Gastroesophageal sphincter (tissue), 4 donors: ENCODE data around the gene SERPINH1. TPM values are rescaled to one million over a fixed set of nuclear protein-coding genes. Genes with fewer than 3 reads are reported as not detected.
A peak's percentile ranks its signal among the peaks of the same experiment; 100 is the strongest.

ENCODE experiments used
- ATAC-seq: fragments of 150-250 bp; one replicate; pipeline ENCODE4 v1.9.1; 2016; ENCODE audit warnings: mild to moderate bottlenecking, moderate library complexity
- H3K27ac ChIP-seq, 4 donors: fragments of 200-600 bp; sonication (generic) in 3 of 4; 1 replicate in 3 of 4; 2 replicates in 1 of 4; pipeline ENCODE4 v1.5.1; 2016 to 2019
- H3K27me3 ChIP-seq: fragments of 200-600 bp; sonication (generic); one replicate; pipeline ENCODE4 v1.5.1; 2019
- H3K36me3 ChIP-seq, 2 donors: fragments of 200-600 bp; sonication (generic); one replicate each; pipeline ENCODE4 v1.5.1; 2019; ENCODE audit warnings: control low read depth in 1 of 2
- H3K4me1 ChIP-seq, 3 donors: fragments of 200-600 bp; sonication (generic); 1 replicate in 2 of 3; 2 replicates in 1 of 3; pipeline ENCODE4 v1.5.1; 2016 to 2019; ENCODE audit warnings: control low read depth in 2 of 3
- H3K4me3 ChIP-seq, 2 donors: fragments of 200-600 bp; sonication (generic); one replicate each; pipeline ENCODE4 v1.5.1; 2019; ENCODE audit warnings: mild to moderate bottlenecking in 1 of 2, moderate library complexity in 1 of 2
- H3K9me3 ChIP-seq, 3 donors: fragments of 200-600 bp; sonication (generic); one replicate each; pipeline ENCODE4 v1.5.1; 2017 to 2019; ENCODE audit warnings: control low read depth in 2 of 3
- EP300 ChIP-seq: sonication (generic); formaldehyde crosslinking; IDR thresholded peaks from one replicate; pipeline ENCODE4 v1.6.1; 2017; ENCODE audit warnings: antibody characterized with exemption, mild to moderate bottlenecking
- POLR2A ChIP-seq, 2 donors: fragments of 450-650 bp; IDR thresholded peaks; one replicate each; pipeline ENCODE4 v1.6.1; 2017; ENCODE audit warnings: antibody characterized with exemption in 2 of 2, mild to moderate bottlenecking in 2 of 2, moderate library complexity in 1 of 2
- POLR2AphosphoS5 ChIP-seq: sonication (generic); formaldehyde crosslinking; IDR thresholded peaks from one replicate; pipeline ENCODE4 v1.6.1; 2017; ENCODE audit warnings: antibody characterized with exemption
- WGBS, 2 donors: methylation state at CpG; one replicate each; pipeline ENCODE4 v1.1.5; 2018; ENCODE audit warnings: low coverage in 1 of 2; 5-methylcytosine and 5-hydroxymethylcytosine counted together
- total RNA-seq, 4 donors: library from RNA; depleted of rRNA; stranded (reverse); fragments of >200 nt; gene quantifications; one replicate each; pipeline ENCODE4 v1.1.0, GENCODE V29; 2016
- TF ChIP-seq, protein P1 (sequence below), 4 experiments: fragments of 200-600 bp in 2 of 4; fragments of 450-650 bp in 2 of 4; sonication (generic) in 1 of 4; IDR thresholded peaks; one replicate each; pipeline ENCODE4 v1.5.1; 2017 to 2019; ENCODE audit warnings: antibody characterized with exemption in 4 of 4, mild to moderate bottlenecking in 2 of 4, moderate library complexity in 2 of 4

The SERPINH1 gene
- total RNA-seq, 4 donors from 2014 or later, result 127 to 284 (median 175) TPM

- Histone ChIP-seq H3K4me1 (peaks cover 0 to 56% (median 0%) of the 10 kb centered on the region in 3 donors), H3K36me3 (peaks cover 0 to 49% of the 10 kb centered on the region in 2 donors), H3K4me3 (no peak overlapping the region), H3K27me3 (no peaks in the 10 kb centered on the region), H3K27ac (peak overlapping the region in 2 of 4 donors; percentile 23 to 42), H3K9me3 (no peaks in the 10 kb centered on the region)
- WGBS, 2 donors, result 56% methylated on average over 5 of the region's 12 CpGs; no CpG with 5 or more reads in 1 of the 2 donors
- no peak for ATAC-seq
- no peak for TF ChIP-seq POLR2A (IDR thresholded peaks at IDR 0.05)
- TF ChIP-seq, protein P1, sequence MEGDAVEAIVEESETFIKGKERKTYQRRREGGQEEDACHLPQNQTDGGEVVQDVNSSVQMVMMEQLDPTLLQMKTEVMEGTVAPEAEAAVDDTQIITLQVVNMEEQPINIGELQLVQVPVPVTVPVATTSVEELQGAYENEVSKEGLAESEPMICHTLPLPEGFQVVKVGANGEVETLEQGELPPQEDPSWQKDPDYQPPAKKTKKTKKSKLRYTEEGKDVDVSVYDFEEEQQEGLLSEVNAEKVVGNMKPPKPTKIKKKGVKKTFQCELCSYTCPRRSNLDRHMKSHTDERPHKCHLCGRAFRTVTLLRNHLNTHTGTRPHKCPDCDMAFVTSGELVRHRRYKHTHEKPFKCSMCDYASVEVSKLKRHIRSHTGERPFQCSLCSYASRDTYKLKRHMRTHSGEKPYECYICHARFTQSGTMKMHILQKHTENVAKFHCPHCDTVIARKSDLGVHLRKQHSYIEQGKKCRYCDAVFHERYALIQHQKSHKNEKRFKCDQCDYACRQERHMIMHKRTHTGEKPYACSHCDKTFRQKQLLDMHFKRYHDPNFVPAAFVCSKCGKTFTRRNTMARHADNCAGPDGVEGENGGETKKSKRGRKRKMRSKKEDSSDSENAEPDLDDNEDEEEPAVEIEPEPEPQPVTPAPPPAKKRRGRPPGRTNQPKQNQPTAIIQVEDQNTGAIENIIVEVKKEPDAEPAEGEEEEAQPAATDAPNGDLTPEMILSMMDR (IDR thresholded peaks at IDR 0.05), result peak in 1 of 4 experiments; percentile 36
Measured at GRCh38 chr11:75574698-75575602, 12.9 kb downstream of the SERPINH1 start.

DNA sequence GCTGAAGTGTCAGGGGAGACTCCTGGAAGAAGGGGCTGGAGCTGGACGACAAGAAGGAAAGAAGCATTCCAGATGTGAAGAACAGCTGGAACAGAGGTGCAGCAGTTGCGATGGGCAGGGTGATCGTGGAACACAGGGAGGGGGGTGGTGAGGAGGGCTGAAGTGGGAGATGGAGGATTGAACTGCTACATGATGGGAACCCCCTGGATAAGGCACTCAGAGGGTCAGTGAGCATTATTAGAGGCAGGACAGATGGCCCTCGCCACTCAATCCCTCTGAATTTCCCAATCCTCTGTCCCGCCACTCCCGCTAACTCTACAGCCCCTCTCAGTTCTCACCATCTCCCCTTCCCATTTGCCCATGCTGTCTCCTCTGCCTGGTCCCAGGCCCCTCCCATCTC, 14.0 kb downstream of the SERPINH1 start:
- no peak overlapping the region for H3K4me3 ChIP-seq
- no peak for TF ChIP-seq POLR2AphosphoS5
- no peak for TF ChIP-seq EP300
- TF ChIP-seq, protein P1 (IDR thresholded peaks at IDR 0.05), result no peak
- no peak for TF ChIP-seq POLR2A (IDR thresholded peaks at IDR 0.05)
- H3K27ac ChIP-seq, result peak overlapping the region in 1 of 4 donors; percentile 49
- H3K4me1 ChIP-seq, result peaks cover 0 to 45% (median 0%) of the 10 kb centered on the region in 3 donors
- 69 to 76% methylated on average over 6 of the region's 6 CpGs for WGBS, 2 donors
- H3K9me3 ChIP-seq, result no peaks in the 10 kb centered on the region
- H3K36me3 ChIP-seq, result peaks cover 0 to 39% of the 10 kb centered on the region in 2 donors
- H3K27me3 ChIP-seq, result no peaks in the 10 kb centered on the region
- ATAC-seq, result no peak

DNA sequence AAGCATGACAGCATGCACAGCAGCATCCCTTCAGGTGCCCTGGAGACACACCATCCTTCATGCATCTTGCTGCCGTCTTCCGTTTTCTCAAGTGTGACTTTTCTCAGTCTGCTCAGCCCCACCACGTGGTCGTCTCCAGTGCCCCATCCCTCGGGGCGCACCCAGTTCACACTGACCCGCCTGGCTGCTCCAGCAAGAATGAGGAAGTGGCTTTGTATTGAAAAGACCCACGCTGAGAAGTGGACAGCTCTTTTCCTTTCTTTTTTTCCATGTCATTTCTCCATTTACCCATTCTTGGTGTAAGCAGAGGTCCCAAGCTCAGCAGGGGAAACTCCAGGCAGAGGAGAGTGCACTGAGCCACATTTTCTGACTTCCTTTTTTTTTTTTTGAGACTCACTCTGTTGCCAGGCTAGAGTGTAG, 14.5 kb downstream of the SERPINH1 start:
- ATAC-seq, result peak; percentile 40
- TF ChIP-seq POLR2A (IDR thresholded peaks at IDR 0.05), result no peak
- no peak for TF ChIP-seq POLR2AphosphoS5
- TF ChIP-seq, protein P1 (IDR thresholded peaks at IDR 0.05), result no peak
- no peak for TF ChIP-seq EP300
- Histone ChIP-seq H3K4me1 (peaks cover 0 to 41% (median 0%) of the 10 kb centered on the region in 3 donors), H3K27me3 (no peaks in the 10 kb centered on the region), H3K27ac (peak overlapping the region in 2 of 4 donors; percentile 33 to 49), H3K9me3 (no peaks in the 10 kb centered on the region), H3K4me3 (no peak overlapping the region), H3K36me3 (peaks cover 0 to 34% of the 10 kb centered on the region in 2 donors)
- WGBS, 2 donors, result 0 to 36% methylated on average over 2 to 7 of the region's 8 CpGs

DNA sequence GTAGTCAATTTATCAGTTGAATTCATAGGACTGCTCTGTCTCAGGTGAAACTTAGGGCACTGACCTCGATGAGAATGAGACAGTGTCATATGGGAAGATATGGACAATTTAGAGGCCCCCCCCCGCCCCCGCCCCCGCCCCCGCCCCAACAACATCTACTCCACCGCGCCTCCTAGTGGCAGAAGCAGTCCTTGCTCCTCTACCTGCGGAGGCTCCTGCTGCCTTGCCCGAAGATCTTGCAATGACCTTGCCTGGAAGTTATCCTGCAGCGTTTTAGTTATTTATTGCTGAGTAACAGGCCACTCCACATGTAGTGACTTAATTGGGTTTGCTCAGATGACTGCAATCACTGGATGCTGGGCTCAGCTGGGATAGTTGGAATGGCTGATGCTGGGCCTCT, 15.2 kb downstream of the SERPINH1 start:
- 0 to 8% methylated on average over 1 to 9 of the region's 10 CpGs for WGBS, 2 donors
- ATAC-seq, result peak; percentile 32
- no peaks in the 10 kb centered on the region for H3K27me3 ChIP-seq
- no peak overlapping the region for H3K4me3 ChIP-seq
- peak overlapping the region in 2 of 4 donors; percentile 33 to 49 for H3K27ac ChIP-seq
- no peaks in the 10 kb centered on the region for H3K9me3 ChIP-seq
- peaks cover 0 to 27% of the 10 kb centered on the region in 2 donors for H3K36me3 ChIP-seq
- H3K4me1 ChIP-seq, result peaks cover 0 to 36% (median 0%) of the 10 kb centered on the region in 3 donors
- TF ChIP-seq EP300, result no peak
- TF ChIP-seq, protein P1 (IDR thresholded peaks at IDR 0.05), result peak in 3 of 4 experiments; percentile 33 to 82 (median 44)
- TF ChIP-seq POLR2A (IDR thresholded peaks at IDR 0.05), result no peak
- TF ChIP-seq POLR2AphosphoS5, result no peak
